Bronchial epithelial cell (primary cell): ENCODE data around the gene PIMREG. TPM values are rescaled to one million over a fixed set of nuclear protein-coding genes. Genes with fewer than 3 reads are reported as not detected.

Experiments
- DNase-seq: peaks from one replicate; pipeline ENCODE4 v3.0.0-alpha.2; 2010; ENCODE audit warnings: low read depth
- FAIRE-seq: peaks from 2 replicates; lab custom pipeline; 2011; peaks lifted over from hg19 to GRCh38; lab: Jason Lieb, UNC
- H3K27me3 ChIP-seq: 2 replicates; pipeline ENCODE4 v1.5.1; 2011; ENCODE audit warnings: low read length; ENCODE audit not compliant: control insufficient read depth, insufficient read depth
- H3K36me3 ChIP-seq: 2 replicates; pipeline ENCODE4 v1.5.1; 2011; ENCODE audit warnings: low read length; ENCODE audit not compliant: control insufficient read depth, insufficient read depth
- H3K4me3 ChIP-seq: 2 replicates; pipeline ENCODE4 v1.5.1; 2011; ENCODE audit warnings: mild to moderate bottlenecking, low read depth, low read length, control low read depth
- total RNA-seq: library from RNA; depleted of rRNA; stranded (reverse); fragments of >200 nt; gene quantifications from 2 replicates; pipeline ENCODE4 v1.2.1, GENCODE V29; 2014
- TF ChIP-seq, protein P1 (sequence below): IDR thresholded peaks from 2 replicates; pipeline ENCODE4 v1.5.1; 2011; ENCODE audit warnings: mild to moderate bottlenecking, moderate library complexity, low read length, control low read depth, inconsistent platforms; ENCODE audit not compliant: insufficient read depth, severe bottlenecking

The PIMREG gene
- total RNA-seq, 1 donor from 2014 or later, result 0.26 TPM

DNA sequence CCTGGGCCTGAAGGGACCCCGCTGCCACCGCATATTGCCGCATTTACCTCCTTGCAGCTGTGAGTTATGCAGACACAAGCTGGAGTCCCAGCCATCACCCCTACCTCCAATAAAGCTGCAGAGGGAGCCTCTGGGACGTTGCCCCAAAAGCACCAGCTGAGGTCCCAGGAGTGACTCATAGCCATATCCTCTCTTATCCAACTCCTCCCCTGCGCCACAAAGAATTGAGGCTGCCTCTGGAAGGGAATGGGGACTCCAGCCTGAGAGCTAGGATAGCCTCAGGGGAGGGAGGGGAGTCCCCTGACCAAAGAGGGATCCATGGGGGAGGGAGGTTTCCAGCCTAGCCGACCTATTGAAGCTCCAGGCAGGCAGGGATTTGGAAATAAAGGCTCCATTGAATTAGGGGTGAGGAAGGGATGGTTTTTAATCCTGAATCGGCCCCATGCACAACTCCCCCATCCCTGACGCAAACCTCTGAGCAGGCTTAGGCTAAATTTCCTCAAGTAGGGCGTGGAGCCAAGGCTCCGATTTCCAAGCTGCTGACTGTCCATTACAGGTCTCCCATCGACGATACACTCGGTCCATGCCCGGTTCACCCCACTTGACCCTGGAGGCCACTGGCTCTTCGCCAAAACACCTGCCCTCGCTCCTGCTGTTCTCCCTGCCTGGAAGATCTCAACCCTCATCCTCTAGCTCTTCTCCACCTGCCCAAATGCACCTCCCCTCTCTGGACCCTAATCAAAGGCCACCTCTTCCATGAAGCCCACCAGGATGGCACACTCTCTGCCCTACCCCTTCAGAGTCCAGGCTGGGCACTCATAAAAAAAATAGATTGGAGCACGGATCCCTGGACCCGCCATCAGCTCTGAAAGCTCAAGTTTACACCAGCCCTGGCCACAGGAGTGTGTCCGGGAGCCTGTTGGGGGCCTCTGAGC is 27.5 kb downstream of the PIMREG start:
- H3K36me3 ChIP-seq, result peaks cover 26% of the 10 kb centered on the region
- no peak overlapping the region for H3K4me3 ChIP-seq
- FAIRE-seq (no peak), DNase-seq (peak; percentile 49)
- TF ChIP-seq, protein P1, sequence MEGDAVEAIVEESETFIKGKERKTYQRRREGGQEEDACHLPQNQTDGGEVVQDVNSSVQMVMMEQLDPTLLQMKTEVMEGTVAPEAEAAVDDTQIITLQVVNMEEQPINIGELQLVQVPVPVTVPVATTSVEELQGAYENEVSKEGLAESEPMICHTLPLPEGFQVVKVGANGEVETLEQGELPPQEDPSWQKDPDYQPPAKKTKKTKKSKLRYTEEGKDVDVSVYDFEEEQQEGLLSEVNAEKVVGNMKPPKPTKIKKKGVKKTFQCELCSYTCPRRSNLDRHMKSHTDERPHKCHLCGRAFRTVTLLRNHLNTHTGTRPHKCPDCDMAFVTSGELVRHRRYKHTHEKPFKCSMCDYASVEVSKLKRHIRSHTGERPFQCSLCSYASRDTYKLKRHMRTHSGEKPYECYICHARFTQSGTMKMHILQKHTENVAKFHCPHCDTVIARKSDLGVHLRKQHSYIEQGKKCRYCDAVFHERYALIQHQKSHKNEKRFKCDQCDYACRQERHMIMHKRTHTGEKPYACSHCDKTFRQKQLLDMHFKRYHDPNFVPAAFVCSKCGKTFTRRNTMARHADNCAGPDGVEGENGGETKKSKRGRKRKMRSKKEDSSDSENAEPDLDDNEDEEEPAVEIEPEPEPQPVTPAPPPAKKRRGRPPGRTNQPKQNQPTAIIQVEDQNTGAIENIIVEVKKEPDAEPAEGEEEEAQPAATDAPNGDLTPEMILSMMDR, result peak; percentile 1
- no peaks in the 10 kb centered on the region for H3K27me3 ChIP-seq

DNA sequence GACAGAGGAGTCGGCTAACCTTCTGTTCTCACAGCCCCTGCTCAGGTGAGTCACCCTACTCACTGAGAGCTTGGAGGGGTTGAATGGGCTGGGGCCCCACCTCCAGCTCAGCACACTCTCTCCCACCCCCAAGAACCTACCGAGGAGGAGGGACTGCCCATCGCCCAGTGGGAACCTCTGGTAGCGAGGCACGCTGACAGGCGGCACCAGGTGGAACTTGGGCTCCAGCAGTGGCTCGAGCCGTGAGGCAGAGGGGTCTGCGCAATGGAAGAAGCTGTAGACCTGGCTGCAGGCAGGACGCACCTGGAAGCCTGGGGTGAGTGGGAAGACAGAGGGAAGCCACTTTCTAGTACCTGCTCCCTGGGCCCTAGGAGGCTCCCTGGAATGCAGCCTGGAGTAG is 28.3 kb downstream of the PIMREG start:
- DNase-seq (no peak), FAIRE-seq (no peak)
- TF ChIP-seq, protein P1, result no peak
- Histone ChIP-seq H3K4me3 (no peak overlapping the region), H3K36me3 (peaks cover 26% of the 10 kb centered on the region), H3K27me3 (no peaks in the 10 kb centered on the region)

DNA sequence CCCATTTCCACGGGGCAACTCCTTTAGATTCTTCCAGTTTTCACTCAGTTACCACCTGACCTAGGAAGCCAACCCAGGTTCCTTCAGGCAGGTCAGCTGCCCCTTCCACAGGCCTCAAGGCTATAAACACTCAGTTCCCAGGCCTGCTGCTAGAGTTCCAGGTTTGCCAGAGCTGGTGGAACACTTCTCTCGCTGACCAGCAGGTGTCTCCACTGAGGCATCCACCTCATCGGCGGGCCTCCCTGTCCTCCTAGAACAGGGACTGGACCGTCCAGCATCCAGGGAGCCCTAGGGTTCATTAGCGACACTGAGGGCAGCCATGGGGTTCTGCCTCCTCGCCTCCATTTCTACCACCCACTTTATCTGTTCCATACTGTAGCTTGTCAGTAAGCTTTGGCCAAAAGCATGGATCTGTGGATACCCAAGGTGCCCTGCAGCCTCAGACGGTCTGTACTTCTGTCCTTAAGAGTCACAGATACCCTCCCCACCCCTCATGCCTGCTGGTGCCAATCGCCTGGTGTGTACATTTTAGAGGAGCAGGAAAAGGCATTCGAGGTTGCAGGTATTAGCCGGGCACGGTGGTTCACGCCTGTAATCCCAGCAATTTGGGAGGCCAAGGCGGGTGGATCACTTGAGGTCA is 29.0 kb downstream of the PIMREG start:
- peaks cover 24% of the 10 kb centered on the region for H3K36me3 ChIP-seq
- FAIRE-seq, result no peak

DNA sequence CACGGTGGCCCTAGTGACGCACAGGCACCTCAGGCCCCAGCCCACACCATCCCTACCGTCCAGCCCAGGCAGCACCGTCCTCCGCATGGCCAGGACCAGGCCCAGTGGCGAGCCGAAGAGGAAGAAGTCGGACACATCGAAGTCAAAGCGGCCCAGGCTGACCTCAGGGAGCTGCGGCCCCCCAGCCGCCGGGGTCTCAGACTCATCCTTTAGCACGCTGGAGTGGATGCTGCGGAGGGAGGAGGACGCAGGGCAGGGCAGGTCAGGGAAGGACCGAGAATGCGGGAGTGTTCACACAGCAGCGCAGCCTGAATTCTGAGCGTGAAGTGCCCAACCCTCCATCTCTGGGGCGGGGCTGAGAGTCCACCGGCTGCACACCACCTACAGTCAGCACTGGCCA is 30.1 kb downstream of the PIMREG start:
- FAIRE-seq (no peak), DNase-seq (no peak)
- Histone ChIP-seq H3K36me3 (peaks cover 22% of the 10 kb centered on the region), H3K27me3 (no peaks in the 10 kb centered on the region), H3K4me3 (no peak overlapping the region)
- TF ChIP-seq, protein P1, result no peak

More for the DNA sequence above, 29.0 kb downstream of the PIMREG start:
- TF ChIP-seq, protein P1, result peak; percentile 96
- Histone ChIP-seq H3K27me3 (no peaks in the 10 kb centered on the region), H3K4me3 (no peak overlapping the region)
- DNase-seq, result peak; percentile 53

DNA sequence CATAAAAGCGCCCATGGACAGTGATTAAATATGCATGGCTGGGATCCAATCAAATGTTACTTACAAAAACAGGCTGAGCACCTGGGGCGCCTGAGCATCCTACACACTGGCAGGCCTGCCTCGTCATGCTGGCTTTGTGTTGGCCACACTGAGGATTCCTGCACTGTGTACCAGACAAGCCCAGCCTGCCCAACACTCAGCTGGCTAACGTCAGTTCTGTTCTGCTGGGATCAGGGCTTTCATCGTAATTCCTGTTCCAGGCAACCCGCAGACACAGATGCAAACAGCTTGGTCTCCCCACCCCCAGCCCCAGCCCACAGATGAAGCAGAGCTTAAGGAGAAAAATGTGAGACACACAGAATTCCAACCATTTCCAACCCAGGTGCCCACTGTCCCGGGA is 30.7 kb downstream of the PIMREG start:
- Histone ChIP-seq H3K36me3 (peaks cover 22% of the 10 kb centered on the region), H3K4me3 (no peak overlapping the region), H3K27me3 (no peaks in the 10 kb centered on the region)
- peak; percentile 90 for FAIRE-seq
- TF ChIP-seq, protein P1, result no peak
- DNase-seq, result peak; percentile 52
